Thymus (tissue), 11 donors: ENCODE data around the gene CCDC38. TPM values are rescaled to one million over a fixed set of nuclear protein-coding genes. Genes with fewer than 3 reads are reported as not detected.

ENCODE experiments used
- DNase-seq, 9 donors: peaks; one replicate each; pipeline ENCODE4 v3.0.0-alpha.2; 2013; ENCODE audit warnings: low spot score in 9 of 9, low read depth in 6 of 9, missing footprints in 1 of 9
- H3K27ac ChIP-seq, 2 donors: one replicate each; pipeline ENCODE4 v1.5.1; 2013; ENCODE audit warnings: control low read depth in 1 of 2, low read depth in 1 of 2, low read length in 1 of 2, mild to moderate bottlenecking in 1 of 2, moderate library complexity in 1 of 2
- H3K27me3 ChIP-seq, 2 donors: one replicate each; pipeline ENCODE4 v1.5.1; 2013; ENCODE audit warnings: low read length in 1 of 2; ENCODE audit not compliant: control insufficient read depth in 2 of 2, insufficient read depth in 1 of 2
- H3K36me3 ChIP-seq, 2 donors: one replicate each; pipeline ENCODE4 v1.5.1; 2013; ENCODE audit warnings: low read length in 1 of 2, mild to moderate bottlenecking in 1 of 2, moderate library complexity in 1 of 2; ENCODE audit not compliant: control insufficient read depth in 2 of 2, insufficient read depth in 2 of 2
- H3K4me1 ChIP-seq, 2 donors: one replicate each; pipeline ENCODE4 v1.5.1; 2013; ENCODE audit warnings: low read length in 2 of 2; ENCODE audit not compliant: control insufficient read depth in 2 of 2, insufficient read depth in 2 of 2
- H3K4me3 ChIP-seq, 2 donors: one replicate each; pipeline ENCODE4 v1.5.1; 2013; ENCODE audit warnings: low read length in 2 of 2, control low read depth in 1 of 2, mild to moderate bottlenecking in 1 of 2
- H3K9me3 ChIP-seq, 2 donors: one replicate each; pipeline ENCODE4 v1.5.1; 2013; ENCODE audit warnings: low read length in 1 of 2, mild to moderate bottlenecking in 1 of 2; ENCODE audit not compliant: control insufficient read depth in 2 of 2, insufficient read depth in 1 of 2
- WGBS: extraction: QIAGEN DNeasy Blood & Tissue Kit; methylation state at CpG from one replicate; pipeline ENCODE4 v1.1.7; 2013; 5-methylcytosine and 5-hydroxymethylcytosine counted together
- polyA plus RNA-seq: library from polyadenylated mRNA; stranded (reverse); fragments of 200-250 nt; gene quantifications from one replicate; pipeline ENCODE4 v1.2.3, GENCODE V29; 2013
- total RNA-seq: library from RNA; stranded (reverse); fragments of 120-200 nt; gene quantifications from one replicate; pipeline ENCODE4 v1.2.4, GENCODE V29; 2013
- donor health status: healthy.

CCDC38 gene
- total and polyA plus RNA-seq, 2 donors = 0.05 to 0.07 TPM

DNA sequence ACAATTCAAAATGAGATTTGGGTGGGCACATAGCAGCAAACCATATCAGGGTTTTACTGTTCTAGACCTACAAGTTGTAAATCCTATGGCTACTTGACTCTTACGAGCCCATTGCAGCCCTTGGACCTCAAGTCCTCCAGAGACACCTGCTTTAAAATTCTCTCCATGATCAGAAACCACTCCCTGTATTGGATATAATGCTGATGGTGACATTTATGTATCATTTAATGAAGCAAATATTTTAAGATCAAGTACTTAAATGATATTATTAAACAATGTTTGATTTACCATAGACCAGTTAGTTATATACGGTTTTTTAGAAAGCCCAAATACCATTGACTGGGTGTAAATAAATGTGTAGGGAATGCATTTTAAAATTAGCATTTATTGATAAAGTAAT, 24.9 kb upstream of the CCDC38 start:
- no peak overlapping the region for H3K27ac ChIP-seq
- no peaks in the 10 kb centered on the region for H3K27me3 ChIP-seq
- H3K4me3 ChIP-seq = no peak overlapping the region
- H3K9me3 ChIP-seq = no peaks in the 10 kb centered on the region
- over 99% methylated on average over 2 of the region's 2 CpGs for whole genome bisulfite sequencing
- no peaks in the 10 kb centered on the region for H3K36me3 ChIP-seq
- DNase-seq = no peak
- no peaks in the 10 kb centered on the region for H3K4me1 ChIP-seq

DNA sequence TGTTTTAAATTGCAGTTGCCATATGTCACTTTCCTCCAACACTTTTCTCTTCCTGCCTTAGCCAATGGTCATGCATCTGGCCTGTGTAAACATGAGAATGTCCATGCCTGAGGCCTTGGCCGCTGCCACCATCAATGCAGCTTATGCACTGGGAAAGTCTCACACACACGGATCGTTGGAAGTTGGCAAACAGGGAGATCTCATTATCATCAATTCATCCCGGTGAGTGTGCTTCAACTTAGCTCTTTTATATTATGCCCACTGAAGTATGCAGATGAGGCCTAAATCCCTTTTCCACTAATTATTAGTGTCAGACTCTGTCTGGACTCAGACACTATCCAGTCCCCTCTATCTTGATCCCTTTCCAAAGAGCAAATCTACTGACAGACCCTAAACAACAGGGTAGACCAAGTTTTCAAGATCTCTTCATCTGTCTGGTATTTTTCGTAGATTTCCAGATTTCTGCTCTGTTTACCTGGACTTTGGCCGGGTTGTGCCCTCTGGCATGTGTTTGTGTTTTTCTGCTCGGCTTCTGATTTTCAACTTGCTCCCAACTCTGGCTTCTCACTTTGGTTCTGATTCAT, 24.0 kb upstream of the CCDC38 start:
- DNase-seq = no peak
- H3K27ac ChIP-seq = no peak overlapping the region
- H3K4me3 ChIP-seq = no peak overlapping the region
- H3K36me3 ChIP-seq = no peaks in the 10 kb centered on the region
- no peaks in the 10 kb centered on the region for H3K27me3 ChIP-seq
- 98% methylated on average over 7 of the region's 7 CpGs for WGBS
- H3K4me1 ChIP-seq = no peaks in the 10 kb centered on the region
- H3K9me3 ChIP-seq = no peaks in the 10 kb centered on the region

DNA sequence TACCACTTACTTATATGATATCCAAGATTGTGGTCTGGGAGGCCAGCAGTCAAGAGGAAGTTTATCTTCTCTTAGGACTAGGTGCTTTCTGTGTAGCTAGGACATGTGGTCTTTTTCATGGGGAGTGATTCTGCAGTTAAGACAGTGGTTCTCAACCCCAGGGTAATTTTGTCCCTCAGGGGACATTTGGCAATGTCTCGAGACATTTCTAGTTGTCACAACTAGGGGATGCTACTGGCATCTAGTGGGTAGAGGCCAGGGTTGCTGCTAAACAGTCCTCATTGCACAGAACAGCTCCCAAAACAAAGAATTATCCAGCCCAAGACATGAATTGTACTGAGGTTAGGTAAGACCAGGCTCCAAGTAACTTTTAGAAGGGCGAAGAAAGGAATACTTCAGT, 20.7 kb upstream of the CCDC38 start:
- Histone ChIP-seq H3K4me1 (no peaks in the 10 kb centered on the region), H3K27me3 (no peaks in the 10 kb centered on the region), H3K36me3 (no peaks in the 10 kb centered on the region), H3K9me3 (no peaks in the 10 kb centered on the region), H3K27ac (no peak overlapping the region), H3K4me3 (no peak overlapping the region)
- 96% methylated on average over 2 of the region's 2 CpGs for WGBS
- no peak for DNase-seq

DNA sequence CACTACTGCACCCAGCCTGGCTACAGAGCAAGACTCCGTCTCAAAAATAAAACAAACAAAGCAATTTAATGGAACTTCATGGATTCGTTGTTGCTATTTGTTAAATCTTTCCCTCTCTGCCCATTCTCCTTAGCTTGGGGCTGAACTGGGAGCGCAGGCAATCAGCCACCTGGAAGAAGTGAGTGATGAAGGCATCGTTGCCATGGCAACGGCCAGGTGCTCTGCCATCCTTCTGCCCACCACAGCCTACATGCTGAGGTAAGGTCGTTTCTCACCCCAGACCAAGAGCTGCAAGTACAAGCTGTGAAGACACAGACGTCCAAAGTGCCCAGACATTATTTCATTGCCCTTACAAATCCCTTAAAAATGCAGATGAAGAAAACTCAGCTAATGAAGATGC, 19.8 kb upstream of the CCDC38 start:
- no peaks in the 10 kb centered on the region for H3K36me3 ChIP-seq
- 90% methylated on average over 7 of the region's 7 CpGs for WGBS

DNA sequence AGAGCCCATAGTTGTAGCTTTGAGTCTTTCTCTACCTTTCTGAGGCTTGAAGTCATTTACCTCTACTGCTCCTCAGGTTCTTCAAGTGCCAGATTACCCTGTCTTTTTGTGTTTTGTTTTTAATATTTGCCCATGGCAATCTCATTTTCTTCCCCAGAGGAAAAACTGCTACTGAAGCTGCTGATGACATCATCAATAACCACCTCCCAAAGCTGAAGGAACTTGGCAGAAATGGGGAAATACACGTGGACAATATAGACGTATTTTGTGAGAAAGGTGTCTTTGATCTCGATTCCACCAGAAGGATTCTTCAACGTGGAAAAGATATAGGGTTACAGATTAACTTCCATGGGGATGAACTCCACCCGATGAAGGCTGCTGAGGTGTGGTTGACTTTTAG, 17.8 kb upstream of the CCDC38 start:
- Histone ChIP-seq H3K27me3 (no peaks in the 10 kb centered on the region), H3K9me3 (no peaks in the 10 kb centered on the region), H3K27ac (no peak overlapping the region), H3K4me1 (no peaks in the 10 kb centered on the region), H3K36me3 (no peaks in the 10 kb centered on the region), H3K4me3 (no peak overlapping the region)
- DNase-seq = no peak
- WGBS = 79% methylated on average over 5 of the region's 5 CpGs

More for the DNA sequence above, 19.8 kb upstream of the CCDC38 start:
- H3K27ac ChIP-seq = no peak overlapping the region
- H3K9me3 ChIP-seq = no peaks in the 10 kb centered on the region
- H3K4me1 ChIP-seq = no peaks in the 10 kb centered on the region
- no peak overlapping the region for H3K4me3 ChIP-seq
- H3K27me3 ChIP-seq = no peaks in the 10 kb centered on the region
- DNase-seq = no peak

DNA sequence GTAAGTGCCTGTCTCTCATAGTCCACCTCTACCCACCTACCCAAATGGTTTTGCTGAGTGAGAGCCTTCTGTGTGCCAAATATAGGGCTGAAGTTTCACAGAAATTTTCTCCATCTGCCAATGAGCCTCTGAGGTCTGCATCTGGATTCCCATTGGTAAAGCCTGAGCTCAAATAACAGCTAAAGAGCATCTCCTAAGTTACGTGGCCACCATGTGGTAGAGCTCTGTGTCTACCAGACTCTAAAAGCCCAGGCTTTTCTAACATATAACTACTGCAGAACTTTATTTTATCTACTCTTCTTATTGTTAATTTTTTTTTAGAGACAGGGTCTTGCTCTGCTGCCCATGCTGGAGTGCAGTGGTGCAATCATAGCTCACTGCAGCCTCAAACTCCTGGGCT, 16.7 kb upstream of the CCDC38 start:
- Histone ChIP-seq H3K4me1 (no peaks in the 10 kb centered on the region), H3K36me3 (no peaks in the 10 kb centered on the region), H3K4me3 (no peak overlapping the region), H3K27me3 (no peaks in the 10 kb centered on the region), H3K27ac (no peak overlapping the region), H3K9me3 (no peaks in the 10 kb centered on the region)
- peak in 2 of 9 donors; percentile 7 to 14 for DNase-seq
- 88% methylated on average over 1 of the region's 1 CpG for WGBS

DNA sequence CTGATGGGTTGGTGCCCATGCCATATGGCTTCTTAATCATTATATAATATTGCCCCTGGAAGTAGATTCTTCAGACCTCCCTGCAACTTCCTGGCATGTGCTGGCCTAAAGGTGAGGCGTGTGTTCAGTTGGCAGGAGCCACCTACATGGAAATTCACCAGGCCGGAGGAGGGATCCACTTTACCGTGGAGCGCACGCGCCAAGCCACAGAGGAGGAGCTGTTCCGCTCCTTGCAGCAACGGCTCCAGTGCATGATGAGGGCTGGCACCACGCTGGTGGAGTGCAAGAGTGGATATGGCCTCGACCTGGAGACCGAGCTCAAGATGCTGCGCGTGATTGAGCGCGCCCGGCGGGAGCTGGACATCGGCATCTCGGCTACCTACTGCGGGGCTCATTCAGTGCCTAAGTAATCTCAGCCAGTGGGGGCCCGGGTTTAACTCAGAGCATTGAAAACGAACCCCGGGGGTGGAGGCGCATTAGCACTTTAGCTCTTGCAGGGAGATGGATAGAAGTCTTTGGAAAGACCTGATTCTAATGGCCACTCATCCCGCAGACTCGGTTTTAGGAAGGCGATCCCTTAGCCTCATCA, 14.2 kb upstream of the CCDC38 start:
- Histone ChIP-seq H3K27ac (no peak overlapping the region), H3K27me3 (no peaks in the 10 kb centered on the region), H3K36me3 (no peaks in the 10 kb centered on the region), H3K4me3 (no peak overlapping the region), H3K9me3 (no peaks in the 10 kb centered on the region), H3K4me1 (no peaks in the 10 kb centered on the region)
- WGBS = 95% methylated on average over 27 of the region's 27 CpGs
- DNase-seq = no peak

DNA sequence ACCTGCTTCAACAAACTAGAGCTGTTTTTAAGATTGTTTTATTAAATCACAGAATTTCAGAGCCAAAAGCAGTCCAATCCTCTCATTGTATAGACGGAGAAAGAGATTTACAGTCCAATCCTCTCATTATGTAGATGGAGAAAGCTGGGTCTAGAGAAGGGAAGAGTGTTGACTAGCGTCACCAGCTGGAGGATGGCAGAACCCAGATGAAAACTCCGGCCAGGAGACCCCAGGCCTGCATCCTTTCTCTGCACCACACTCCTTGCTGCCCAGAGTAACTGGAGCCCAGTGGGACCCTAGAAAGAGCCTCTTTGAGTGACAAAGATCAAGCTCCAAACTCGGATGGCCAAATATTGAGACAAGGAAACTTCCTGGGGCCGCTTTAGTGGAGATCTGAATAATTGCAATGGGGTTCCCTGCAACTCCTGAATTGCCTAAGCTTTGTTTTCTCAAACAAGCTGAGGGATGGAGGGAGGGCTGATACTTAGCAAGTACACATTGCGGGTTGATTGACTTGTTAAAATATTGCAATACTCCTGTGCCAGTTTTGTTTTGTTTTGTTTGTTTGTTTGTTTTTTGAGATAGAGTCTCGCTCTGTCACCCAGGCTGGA, 13.2 kb upstream of the CCDC38 start:
- H3K27ac ChIP-seq = no peak overlapping the region
- WGBS = 97% methylated on average over 7 of the region's 7 CpGs
- no peak overlapping the region for H3K4me3 ChIP-seq
- no peaks in the 10 kb centered on the region for H3K4me1 ChIP-seq
- no peak for DNase-seq
- H3K36me3 ChIP-seq = no peaks in the 10 kb centered on the region
- no peaks in the 10 kb centered on the region for H3K27me3 ChIP-seq
- H3K9me3 ChIP-seq = no peaks in the 10 kb centered on the region

DNA sequence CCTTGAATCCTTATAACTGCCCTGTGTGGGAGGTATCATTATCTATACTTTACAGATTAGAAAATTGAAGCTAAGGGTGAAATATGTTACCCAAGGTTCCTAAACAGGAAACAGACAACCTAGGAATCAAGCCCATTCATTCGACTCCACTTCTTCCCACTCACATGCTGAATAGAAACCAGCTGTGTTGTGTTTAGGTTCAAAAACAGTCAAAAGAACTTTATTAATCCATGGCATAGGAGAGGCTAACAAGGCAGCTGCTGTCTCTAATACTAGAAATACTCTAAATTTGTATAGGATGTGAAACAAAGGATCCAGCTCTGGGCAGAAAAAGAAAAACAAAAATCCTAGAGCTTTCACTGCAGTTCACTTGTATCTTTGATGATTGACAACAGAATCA, 10.6 kb upstream of the CCDC38 start:
- H3K27me3 ChIP-seq = peaks cover 0 to 4% of the 10 kb centered on the region in 2 donors
- no peaks in the 10 kb centered on the region for H3K9me3 ChIP-seq
- no peak for DNase-seq
- H3K36me3 ChIP-seq = no peaks in the 10 kb centered on the region
- no peak overlapping the region for H3K4me3 ChIP-seq
- no peak overlapping the region for H3K27ac ChIP-seq
- WGBS = 84% methylated on average over 1 of the region's 1 CpG
- no peaks in the 10 kb centered on the region for H3K4me1 ChIP-seq
